ENCODE results near the gene IKZF3. TPM values are rescaled to one million over a fixed set of nuclear protein-coding genes. Genes with fewer than 3 reads are reported as not detected.

IKZF3 gene
- total and polyA plus RNA-seq, 7 donors = 0.01 to 0.82 (median 0.14) TPM

GRCh38 chr17:39742126-39742855, 121.8 kb downstream of the IKZF3 start:
- DNase-seq = peak in 1 of 2 donors; percentile 25
- peaks cover 12% of the 10 kb centered on the region for H3K4me1 ChIP-seq
- intact Hi-C loops (cut with DNase I) = no loop called here
- H3K4me3 ChIP-seq = no peak overlapping the region
- no peaks in the 10 kb centered on the region for H3K36me3 ChIP-seq (ENCODE audit: insufficient read depth in 1 of 2, low read depth in 1 of 2)
- H3K27me3 ChIP-seq (ENCODE audit: insufficient read depth in 3 of 3, low read length in 2 of 3) = peaks cover 5 to 46% (median 30%) of the 10 kb centered on the region in 3 donors
- WGBS, 3 donors = 72 to 81% (median 78%) methylated on average over 13 to 18 of the region's 18 CpGs
- no peak for ATAC-seq
- H3K9me3 ChIP-seq = no peaks in the 10 kb centered on the region
- TF ChIP-seq, protein P1, sequence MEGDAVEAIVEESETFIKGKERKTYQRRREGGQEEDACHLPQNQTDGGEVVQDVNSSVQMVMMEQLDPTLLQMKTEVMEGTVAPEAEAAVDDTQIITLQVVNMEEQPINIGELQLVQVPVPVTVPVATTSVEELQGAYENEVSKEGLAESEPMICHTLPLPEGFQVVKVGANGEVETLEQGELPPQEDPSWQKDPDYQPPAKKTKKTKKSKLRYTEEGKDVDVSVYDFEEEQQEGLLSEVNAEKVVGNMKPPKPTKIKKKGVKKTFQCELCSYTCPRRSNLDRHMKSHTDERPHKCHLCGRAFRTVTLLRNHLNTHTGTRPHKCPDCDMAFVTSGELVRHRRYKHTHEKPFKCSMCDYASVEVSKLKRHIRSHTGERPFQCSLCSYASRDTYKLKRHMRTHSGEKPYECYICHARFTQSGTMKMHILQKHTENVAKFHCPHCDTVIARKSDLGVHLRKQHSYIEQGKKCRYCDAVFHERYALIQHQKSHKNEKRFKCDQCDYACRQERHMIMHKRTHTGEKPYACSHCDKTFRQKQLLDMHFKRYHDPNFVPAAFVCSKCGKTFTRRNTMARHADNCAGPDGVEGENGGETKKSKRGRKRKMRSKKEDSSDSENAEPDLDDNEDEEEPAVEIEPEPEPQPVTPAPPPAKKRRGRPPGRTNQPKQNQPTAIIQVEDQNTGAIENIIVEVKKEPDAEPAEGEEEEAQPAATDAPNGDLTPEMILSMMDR (IDR thresholded peaks at IDR 0.05) = no peak
- H3K27ac ChIP-seq = no peak overlapping the region

DNA sequence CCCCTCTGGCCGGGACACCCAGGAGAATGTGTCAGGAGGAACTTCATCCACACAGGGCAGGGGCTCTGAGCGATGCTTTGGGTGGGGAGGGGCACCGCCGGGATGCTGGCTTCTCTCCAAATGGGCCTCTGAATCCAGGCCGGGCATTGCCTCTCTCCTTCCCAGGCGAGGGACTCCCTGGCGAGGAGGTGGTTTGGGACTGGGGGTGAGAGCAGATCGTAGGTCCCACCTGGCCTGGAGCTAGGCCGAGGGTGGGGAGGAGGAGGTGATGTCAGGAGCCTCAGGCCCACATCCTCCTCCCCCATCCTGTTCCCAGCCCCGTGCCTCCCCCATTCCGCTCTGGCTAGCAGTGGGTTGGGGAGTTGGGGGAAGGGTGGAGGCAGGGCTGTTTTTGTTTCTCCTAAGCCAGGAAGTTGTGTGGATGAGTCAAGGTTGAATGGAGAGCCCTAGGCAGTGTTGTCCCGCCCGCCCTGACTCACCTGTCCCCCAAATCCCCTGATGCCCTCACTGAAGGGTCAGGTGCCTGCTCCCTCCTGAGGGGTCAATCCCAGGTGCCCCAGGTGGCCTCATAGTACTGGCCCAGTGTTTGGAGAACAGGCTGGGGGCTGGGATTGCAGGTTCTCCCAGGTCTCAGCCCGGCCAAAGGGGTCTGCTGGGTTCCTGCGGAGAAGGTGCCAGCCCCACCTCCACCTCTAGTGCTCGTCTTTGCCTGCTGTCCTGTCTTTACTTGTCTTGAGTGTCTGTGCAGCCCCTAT, 123.6 kb downstream of the IKZF3 start:
- peaks cover 6 to 57% (median 30%) of the 10 kb centered on the region in 3 donors for H3K27me3 ChIP-seq (ENCODE audit: insufficient read depth in 3 of 3, low read length in 2 of 3)
- peaks cover 12% of the 10 kb centered on the region for H3K4me1 ChIP-seq
- intact Hi-C loops (cut with DNase I) = no loop called here
- no peak overlapping the region for H3K4me3 ChIP-seq
- TF ChIP-seq, protein P1 (IDR thresholded peaks at IDR 0.05) = no peak
- H3K27ac ChIP-seq = no peak overlapping the region
- no peak for ATAC-seq
- no peaks in the 10 kb centered on the region for H3K9me3 ChIP-seq
- H3K36me3 ChIP-seq (ENCODE audit: insufficient read depth in 1 of 2, low read depth in 1 of 2) = no peaks in the 10 kb centered on the region
- 41 to 43% (median 42%) methylated on average over 16 of the region's 16 CpGs for WGBS, 3 donors
- DNase-seq = peak in 1 of 2 donors; percentile 32

GRCh38 chr17:39739885-39740356, 124.2 kb downstream of the IKZF3 start:
- WGBS, 3 donors = 38 to 40% (median 39%) methylated on average over 9 of the region's 9 CpGs
- no peaks in the 10 kb centered on the region for H3K36me3 ChIP-seq (ENCODE audit: insufficient read depth in 1 of 2, low read depth in 1 of 2)
- intact Hi-C loops (cut with DNase I) = no loop called here
- DNase-seq (peak in 1 of 2 donors; percentile 15), ATAC-seq (no peak)
- peaks cover 6 to 57% (median 30%) of the 10 kb centered on the region in 3 donors for H3K27me3 ChIP-seq (ENCODE audit: insufficient read depth in 3 of 3, low read length in 2 of 3)
- H3K27ac ChIP-seq = no peak overlapping the region
- H3K4me3 ChIP-seq = no peak overlapping the region
- no peaks in the 10 kb centered on the region for H3K9me3 ChIP-seq
- H3K4me1 ChIP-seq = peaks cover 12% of the 10 kb centered on the region
- TF ChIP-seq, protein P1 (IDR thresholded peaks at IDR 0.05) = no peak

DNA sequence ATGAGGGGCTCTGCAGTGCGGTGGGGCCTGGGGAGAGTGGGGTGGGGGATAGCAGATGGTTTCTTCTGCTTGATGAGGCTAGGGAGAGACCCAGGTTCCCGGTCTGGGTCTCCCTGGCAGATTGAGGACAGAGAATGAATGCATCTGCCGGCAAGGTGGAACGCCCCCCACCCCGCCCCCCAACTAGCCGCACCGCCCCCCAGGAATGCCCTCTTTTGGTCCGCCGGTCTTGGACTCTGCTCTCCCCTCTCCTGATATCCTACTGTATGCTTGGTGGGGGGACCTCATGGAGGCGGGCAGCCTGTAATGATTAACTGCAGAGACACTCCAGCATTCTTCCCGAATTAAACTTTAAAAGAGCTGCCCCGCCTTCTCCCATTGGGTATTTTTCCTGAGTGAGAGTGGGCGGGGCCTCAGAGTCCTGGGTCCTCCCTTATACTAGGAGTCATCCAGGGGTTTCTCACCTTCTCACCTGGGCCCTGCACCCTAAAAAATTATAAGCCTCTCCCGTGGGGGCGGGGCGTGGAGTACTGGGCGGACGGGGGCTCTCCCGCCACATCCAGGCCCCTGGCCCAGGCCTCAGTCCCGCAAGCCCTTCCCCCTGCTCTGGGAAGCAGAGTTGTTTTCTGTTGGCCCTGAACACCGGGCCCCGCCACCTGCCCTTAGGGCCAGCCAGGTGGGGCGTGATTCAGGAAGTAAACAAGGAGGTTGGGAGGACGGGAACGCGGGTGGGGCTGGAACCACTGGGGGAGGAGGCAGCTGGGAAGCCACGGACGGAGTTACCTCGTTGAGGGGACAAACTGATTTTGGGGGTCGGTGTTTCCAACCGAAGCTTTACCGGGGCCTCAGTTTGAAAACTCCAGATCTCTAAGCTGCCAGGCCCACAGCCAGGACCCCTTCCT, 124.9 kb downstream of the IKZF3 start:
- no peaks in the 10 kb centered on the region for H3K9me3 ChIP-seq
- ATAC-seq (peak in 2 of 4 donors; percentile 21 to 37), DNase-seq (peak in 1 of 2 donors; percentile 48)
- H3K36me3 ChIP-seq (ENCODE audit: insufficient read depth in 1 of 2, low read depth in 1 of 2) = no peaks in the 10 kb centered on the region
- TF ChIP-seq, protein P1 (IDR thresholded peaks at IDR 0.05) = no peak
- WGBS, 3 donors = 7 to 14% (median 10%) methylated on average over 31 to 32 of the region's 32 CpGs
- peak overlapping the region; percentile 22 for H3K4me3 ChIP-seq
- no peak overlapping the region for H3K27ac ChIP-seq
- peaks cover 12% of the 10 kb centered on the region for H3K4me1 ChIP-seq
- H3K27me3 ChIP-seq (ENCODE audit: insufficient read depth in 3 of 3, low read length in 2 of 3) = peaks cover 6 to 57% (median 26%) of the 10 kb centered on the region in 3 donors
- intact Hi-C loops (cut with DNase I) = no loop called here

Measured in psoas muscle (tissue), 8 donors.